ENCODE data around the gene SIPA1.
"Not testable (repeated sequence)": the region's sequence is repeated elsewhere in the genome, so short reads cannot be mapped to it uniquely, and the experiment has no call there.

SIPA1 gene

GRCh38 chr11:65661599-65662246, 23.8 kb downstream of the SIPA1 start:
- DNase-seq, result no peak

DNA sequence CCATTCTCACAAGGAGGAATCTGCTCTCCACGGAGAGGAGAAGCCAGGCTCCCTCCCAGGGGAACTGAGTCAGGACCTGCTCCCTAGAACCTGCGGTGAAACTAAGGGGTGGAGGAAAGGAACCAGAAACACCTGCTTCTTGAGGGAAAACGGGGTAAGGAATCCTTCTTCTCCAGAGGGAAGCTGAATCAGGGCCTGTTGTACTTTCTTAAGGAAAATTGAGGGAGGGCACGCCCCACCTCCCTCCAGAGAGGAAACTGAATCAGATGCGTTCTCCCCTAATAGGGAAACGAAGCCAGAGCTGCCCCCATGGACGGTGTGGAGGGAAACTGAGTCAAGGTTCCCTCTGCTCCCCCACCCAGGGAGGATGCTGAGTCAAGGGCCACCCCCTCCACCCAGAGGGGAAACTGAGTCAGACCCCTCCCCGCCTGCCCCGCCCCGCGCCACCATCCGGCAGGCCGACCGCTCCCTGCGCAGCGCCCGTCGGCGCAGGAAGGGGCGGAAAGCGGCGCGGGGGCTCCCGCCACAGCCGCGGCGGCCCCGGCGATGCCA, 24.4 kb downstream of the SIPA1 start:
- no peak for DNase-seq

GRCh38 chr11:65662799-65663638, 25.1 kb downstream of the SIPA1 start, which contains the start of gene RELA:
Gene RELA, minus strand, starts transcription at chr11:65662916. Its CDS starts 84 bp downstream, at chr11:65662832.
- DNase-seq, result peak in 1 of 2 experiments; percentile 67

GRCh38 chr11:65663639-65664200, 25.8 kb downstream of the SIPA1 start:
- DNase-seq, result no peak

GRCh38 chr11:65672180-65672860, 34.4 kb downstream of the SIPA1 start:
- no peak for DNase-seq

GRCh38 chr11:65672982-65673381, 35.1 kb downstream of the SIPA1 start:
- DNase-seq, result no peak

DNA sequence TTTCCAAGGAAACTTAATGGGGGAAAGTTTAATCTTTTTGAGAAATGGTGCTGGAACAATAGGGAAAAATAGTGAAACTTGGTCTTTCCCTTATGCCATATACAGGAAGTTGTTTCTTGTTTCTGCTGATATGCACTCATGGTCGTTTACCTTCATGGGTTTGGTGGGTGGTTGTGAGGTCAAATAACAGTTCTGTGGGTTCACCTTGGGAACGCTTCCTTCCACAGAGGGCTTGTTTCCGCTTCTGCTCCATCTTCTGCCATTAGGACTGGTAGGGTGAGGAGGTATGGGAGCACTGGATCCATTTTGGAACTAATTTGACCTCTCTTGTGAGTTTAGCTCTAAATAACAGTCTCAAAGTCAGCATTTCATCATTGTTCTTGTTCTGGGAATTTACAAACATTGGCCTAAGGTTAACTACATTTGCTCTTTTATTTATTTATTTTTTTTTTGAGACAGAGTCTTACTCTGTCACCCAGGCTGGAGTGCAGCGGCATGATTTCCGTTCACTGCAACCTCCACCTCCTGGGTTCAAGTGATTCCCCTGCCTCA, 42.4 kb downstream of the SIPA1 start:
- DNase-seq, result no peak

- DNase-seq, result not testable (repeated sequence)
These were observed 45.6 kb downstream of the SIPA1 start for GRCh38 chr11:65683480-65683879.

DNA sequence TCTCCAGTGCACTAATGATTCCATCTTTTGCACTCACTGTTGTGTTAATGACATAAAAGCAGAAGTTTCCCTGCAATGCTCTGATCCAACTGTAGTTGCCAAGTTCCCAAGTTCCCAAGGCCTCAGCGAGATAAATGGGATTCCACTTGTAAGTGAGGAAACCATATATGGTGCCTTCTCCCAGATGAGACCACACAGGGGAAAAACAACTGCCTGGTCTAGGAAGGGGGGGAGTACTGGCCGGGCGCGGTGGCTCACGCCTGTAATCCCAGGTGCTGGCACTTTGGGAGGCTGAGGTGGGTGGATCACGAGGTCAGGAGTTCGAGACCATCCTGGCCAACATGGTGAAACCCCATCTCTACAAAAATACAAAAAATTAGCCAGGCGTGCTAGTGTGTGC, 48.1 kb downstream of the SIPA1 start:
- DNase-seq, result no peak

DNA sequence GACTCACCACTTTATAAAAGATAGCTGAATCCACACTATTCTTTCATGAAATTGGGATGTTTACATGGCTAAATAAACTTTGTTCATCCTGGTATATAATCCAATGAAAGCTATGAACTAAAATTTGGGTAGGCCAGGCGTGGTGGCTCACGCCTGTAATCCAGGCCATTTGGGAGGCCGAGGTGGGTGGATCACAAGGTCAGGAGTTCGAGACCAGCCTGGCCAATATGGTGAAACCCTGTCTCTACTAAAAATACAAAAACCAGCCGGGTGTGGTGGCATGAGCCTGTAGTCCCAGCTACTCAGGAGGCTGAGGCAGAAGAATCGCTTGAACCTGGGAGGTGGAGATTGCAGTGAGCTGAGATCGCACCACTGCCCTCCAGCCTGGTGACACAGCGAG, 53.9 kb downstream of the SIPA1 start:
- not testable (repeated sequence) for DNase-seq

GRCh38 chr11:65692367-65692766, 54.5 kb downstream of the SIPA1 start:
- DNase-seq, result no peak

DNA sequence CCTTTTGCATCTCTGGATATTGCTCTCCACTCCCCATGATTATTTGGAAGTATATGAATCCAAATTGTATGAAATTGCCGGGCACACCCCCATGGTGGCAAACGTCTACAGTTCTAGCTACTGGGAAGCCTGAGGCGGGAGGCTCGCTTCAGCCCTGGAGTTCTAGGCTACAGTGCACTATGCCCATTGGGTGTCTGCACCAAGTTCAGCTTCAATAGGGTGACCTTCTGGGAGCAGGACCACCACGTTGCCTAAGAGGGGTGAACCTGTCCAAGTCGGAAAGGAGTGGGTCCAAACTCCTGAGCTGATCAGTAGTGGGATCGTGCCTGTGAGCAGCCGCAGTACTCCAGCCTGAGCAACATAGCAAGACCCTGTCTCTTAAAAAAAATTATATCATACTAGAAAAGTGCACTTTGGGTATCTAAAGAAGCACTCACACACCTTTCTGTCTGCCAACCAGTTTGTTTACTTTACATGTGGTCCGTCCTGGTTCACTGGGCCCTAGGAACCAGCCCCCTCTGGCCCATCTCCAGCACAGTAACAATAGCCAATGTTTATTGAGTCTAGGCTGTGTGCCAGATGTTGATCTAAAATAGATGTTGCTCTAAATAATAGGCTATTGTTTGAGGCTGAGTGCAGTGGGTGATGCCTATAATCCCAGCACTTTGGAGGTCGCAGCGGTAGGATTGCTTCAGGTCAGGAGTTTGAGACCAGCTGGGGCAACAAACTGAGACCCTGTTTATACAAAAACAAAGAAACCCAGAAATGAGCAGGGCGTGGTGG, 57.7 kb downstream of the SIPA1 start:
- no peak for DNase-seq

DNA sequence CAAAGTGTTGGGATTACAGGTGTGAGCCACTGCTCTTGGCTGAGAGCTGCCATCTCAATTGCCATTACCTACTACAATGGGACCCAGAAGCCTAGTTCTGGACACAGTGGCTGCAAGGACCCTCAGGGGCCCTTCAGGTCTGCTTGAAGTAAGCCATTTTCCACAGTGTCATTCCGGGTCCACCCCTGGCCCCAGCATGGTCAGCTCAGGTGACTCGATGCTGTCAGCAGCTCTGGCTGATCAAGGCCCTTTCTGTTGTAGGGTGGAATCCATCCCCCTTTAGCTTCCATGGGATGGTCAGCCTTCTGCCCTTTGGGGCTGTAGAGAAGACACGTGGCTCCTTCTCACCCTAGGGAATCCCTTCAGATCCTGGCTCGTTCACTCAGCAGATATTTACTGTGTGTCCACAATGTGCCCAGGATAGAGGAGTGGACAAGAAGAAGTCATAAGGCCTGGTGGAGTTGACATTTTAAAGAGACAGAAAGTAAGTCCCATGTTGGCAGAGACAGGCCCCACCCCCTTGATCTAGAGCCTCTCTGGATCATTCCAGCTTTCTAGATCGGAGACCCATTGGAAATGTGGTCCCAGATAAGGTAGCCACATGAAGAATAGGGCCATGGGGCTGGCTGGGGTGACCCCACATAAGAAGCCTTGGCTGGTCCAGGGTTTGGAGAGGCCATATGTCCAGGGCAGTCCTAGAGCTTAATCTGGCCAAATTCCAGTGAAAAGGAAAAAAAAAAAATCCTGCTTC, 59.1 kb downstream of the SIPA1 start:
- DNase-seq, result no peak

DNA sequence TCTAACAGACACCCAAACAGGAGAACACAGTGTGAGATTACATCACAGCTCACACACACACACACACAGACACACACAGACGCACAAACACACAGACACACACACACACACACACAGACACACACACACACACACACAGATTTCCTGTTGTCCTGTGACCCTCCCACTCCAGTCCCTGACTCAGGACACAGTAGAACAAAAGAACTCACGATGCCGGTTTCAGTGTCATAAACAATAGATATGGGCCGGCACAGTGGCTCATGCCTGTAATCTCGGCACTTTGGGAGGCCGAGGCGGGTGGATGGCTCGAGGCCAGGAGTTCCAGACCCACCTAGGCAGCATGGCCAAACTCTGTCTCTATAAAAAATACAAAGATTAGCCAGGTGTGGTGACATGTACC, 60.3 kb downstream of the SIPA1 start:
- DNase-seq, result no peak

DNA sequence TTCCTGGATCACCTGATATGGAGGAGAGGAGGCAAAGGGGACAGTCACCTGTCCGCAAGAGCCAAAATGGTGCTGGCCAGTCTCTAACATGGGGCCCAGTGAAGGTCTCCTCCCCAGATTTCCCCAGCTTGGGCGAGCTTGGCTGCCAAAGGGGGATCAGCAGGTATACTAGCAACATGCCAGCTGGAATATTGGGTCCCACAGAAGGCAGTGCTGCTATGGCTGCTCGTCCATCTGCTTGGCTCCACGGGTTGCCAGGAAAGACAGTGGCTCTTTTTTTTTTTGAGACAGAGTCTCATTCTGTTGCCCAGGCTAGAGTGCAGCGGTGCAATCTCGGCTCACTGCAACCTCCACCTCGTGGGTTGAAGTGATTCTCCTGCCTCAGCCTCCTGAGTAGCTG, 61.4 kb downstream of the SIPA1 start:
- DNase-seq, result peak in 1 of 2 experiments; percentile 21

DNA sequence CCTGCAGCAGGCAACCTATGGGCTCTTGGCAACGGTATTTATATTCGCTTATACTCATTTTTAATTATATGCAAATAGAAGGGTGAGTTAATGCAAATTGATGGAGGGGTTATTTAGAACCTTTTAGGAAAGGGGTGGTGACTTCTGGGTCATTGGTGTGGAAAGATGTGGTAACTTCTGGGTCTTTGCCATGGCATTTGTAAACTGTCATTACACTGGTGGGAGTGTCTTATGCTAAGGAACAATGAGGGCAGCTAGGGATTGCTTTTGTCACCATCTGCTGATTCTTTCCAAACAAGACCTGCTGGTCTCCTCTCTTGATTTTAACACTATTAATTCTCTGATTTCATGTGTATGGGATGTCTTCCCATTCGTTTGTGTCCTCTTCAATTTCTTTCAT, 62.5 kb downstream of the SIPA1 start:
- DNase-seq, result no peak

Measured in cerebellar nuclear complex (tissue), 1 donor.